Measurements from ENCODE around the gene VTCN1.

The VTCN1 gene

DNA sequence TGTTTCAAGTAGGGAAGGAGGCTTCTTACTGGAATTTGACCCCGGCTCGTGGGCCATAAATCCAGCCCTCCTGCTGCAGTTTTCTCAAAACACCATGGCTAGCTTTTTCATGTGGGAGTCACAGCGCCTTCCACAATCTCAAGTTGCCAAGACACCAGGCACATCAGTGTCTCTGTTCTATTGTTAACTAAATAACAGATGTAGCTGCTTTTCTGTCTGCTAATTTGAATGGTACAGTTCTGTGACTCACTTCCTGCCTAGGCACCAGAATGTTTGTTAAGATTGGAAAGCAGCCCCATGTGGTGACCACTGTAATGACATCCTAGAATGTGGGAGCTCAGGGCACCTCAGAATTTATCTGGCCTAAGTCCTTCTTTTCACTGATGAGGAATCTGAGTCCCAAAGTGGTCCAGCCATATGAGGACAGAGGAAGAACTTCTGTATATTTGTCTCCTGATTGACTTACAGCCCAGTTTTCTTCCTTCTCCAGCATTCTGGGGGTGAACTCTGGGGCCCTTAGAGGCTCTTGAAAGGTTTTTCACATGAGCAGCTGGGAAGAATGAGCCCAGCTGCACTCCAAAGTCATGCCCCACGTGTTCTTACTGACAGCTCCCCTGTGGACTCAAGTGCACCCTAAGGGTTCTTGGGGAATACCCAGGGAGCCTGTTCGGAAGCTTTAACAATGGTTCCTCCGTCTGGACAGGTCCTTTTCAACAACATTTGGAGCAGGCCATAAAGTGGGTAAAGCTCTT, 116.7 kb downstream of the VTCN1 start:
- DNase-seq = no peak
